ENCODE data around the gene PDCD4.

The PDCD4 gene

DNA sequence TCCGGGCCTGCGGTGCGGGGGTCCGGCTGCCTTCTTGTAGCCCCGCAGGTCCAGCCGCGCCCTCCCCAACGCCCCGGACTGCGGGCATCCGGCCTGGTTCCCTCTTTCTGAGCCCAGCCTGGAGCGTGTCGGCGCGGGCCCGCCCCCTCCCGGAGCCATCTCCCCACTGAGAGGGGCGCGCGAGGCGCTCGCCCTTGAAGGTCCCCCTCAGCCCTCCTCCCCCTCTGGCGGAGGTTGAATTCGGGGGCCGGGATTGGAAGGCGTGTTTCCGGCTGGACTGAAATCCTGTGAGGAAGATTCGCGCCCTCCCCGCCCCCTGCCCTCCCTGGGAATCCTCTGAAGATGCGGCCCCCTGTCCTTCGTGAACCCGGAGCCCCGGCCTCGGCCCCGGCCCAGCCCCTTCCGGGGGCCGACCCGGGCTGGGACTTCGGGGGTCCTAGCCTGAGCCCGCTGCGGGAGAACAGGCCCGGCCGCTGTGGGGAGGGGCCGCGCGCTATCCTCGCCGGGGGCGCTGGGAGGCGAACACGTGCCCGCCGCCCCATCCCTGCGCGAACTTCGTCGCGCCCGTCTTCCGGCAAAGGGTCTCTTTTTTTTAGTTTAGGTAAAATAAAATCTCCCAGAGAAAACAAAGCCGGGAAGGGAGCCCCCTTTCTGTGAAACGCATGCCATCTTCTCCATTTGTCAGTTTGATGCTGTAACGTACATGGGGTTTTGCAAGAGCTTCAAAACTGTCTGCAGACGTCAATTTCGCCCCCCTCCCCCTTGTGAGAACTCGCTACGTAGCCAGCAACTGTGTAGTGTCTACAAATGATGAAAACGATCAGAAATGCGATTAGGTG is 636 bp downstream of the PDCD4 start:
- H3K27ac ChIP-seq (ENCODE audit: low read depth, low read length): peak overlapping the region; percentile 66; the same call in 1 of the 2 replicates
- peak overlapping the region; percentile 66 for H3K9ac ChIP-seq (ENCODE audit: low read length)
- H3K4me1 ChIP-seq (ENCODE audit: control insufficient read depth, insufficient read depth, low read length): peaks cover 25% of the 10 kb centered on the region
- H3K27me3 ChIP-seq (ENCODE audit: control insufficient read depth, insufficient read depth, low read length): no peaks in the 10 kb centered on the region
- no peaks in the 10 kb centered on the region for H3K9me3 ChIP-seq (ENCODE audit: control insufficient read depth, insufficient read depth, low read depth, low read length)
- peak overlapping the region; percentile 66 for H3K4me3 ChIP-seq (ENCODE audit: low read depth, low read length)
- H3K36me3 ChIP-seq (ENCODE audit: control insufficient read depth, insufficient read depth, low read length): peaks cover 2% of the 10 kb centered on the region; the same call in 1 of the 2 replicates

DNA sequence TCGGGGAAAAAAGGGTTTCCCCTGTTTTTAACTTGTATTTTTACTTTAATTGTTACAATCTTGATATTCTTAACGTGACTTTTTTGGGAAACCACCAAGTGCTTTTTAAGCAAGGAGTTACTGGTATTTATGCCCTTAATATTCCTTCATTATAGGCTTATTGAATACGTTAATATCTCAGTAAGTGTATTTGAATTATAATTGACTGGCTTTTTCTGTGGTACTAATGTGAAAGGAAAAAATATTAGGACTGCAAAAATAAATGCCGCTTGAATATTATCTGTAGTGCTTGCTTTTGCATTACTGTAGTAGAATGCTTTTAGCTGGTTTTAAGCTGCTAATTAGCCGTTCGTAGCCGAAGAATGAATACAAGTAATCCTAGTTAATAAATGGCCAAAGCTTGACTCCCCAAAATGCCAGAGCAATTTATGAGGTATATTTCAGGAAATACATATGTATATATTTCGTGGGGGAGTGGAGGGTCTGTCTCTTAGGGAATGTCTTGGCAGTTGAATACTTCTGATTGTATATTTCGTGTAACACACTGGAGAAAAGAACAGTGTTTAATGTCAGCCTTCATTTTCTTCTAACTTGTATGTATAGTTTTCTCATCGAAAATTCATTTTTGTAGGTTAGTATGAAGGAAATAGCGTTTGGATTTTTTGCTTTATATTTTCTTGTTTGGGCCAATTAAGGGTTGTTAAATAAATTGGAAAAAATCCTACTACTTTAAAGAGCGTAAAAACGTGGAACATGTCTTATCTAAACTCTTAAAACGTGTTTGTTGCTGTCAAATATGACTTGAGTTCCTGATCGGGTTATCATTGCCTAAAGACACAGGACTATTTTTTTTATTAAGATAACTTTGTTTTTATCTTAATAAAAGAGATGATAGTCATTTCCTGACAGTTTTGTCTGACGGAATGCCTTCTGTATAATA is 1.5 kb downstream of the PDCD4 start:
- Histone ChIP-seq H3K9me3 (ENCODE audit: control insufficient read depth, insufficient read depth, low read depth, low read length) (no peaks in the 10 kb centered on the region), H3K27ac (ENCODE audit: low read depth, low read length) (peak overlapping the region; percentile 66; the same call in 1 of the 2 replicates), H3K9ac (ENCODE audit: low read length) (peak overlapping the region; percentile 64), H3K27me3 (ENCODE audit: control insufficient read depth, insufficient read depth, low read length) (no peaks in the 10 kb centered on the region), H3K36me3 (ENCODE audit: control insufficient read depth, insufficient read depth, low read length) (peaks cover 2% of the 10 kb centered on the region; the same call in 1 of the 2 replicates), H3K4me3 (ENCODE audit: low read depth, low read length) (peak overlapping the region; percentile 66), H3K4me1 (ENCODE audit: control insufficient read depth, insufficient read depth, low read length) (peaks cover 20% of the 10 kb centered on the region)

DNA sequence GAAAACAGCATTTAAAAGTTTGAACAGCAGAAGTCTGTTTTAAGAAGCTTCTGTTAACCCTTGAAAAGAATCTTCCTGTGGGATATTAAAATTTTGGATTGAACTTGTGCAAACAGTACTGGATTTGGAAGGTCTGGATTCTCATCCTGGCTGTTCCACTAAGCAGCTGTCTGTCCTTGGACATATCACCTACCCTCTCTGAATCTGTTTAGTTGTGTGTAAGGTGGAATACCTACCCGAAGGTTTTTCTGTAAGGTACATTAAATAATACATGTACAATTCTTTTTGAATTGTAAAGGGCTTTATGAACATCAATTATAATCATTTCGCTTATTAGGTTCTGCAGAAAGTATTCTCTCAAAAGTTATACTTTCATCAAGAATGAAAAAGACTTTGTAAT is 2.2 kb downstream of the PDCD4 start:
- Histone ChIP-seq H3K27ac (ENCODE audit: low read depth, low read length) (no peak overlapping the region), H3K4me1 (ENCODE audit: control insufficient read depth, insufficient read depth, low read length) (peaks cover 19% of the 10 kb centered on the region), H3K4me3 (ENCODE audit: low read depth, low read length) (no peak overlapping the region), H3K9ac (ENCODE audit: low read length) (no peak overlapping the region), H3K9me3 (ENCODE audit: control insufficient read depth, insufficient read depth, low read depth, low read length) (no peaks in the 10 kb centered on the region), H3K36me3 (ENCODE audit: control insufficient read depth, insufficient read depth, low read length) (peaks cover 2% of the 10 kb centered on the region; the same call in 1 of the 2 replicates), H3K27me3 (ENCODE audit: control insufficient read depth, insufficient read depth, low read length) (no peaks in the 10 kb centered on the region)

DNA sequence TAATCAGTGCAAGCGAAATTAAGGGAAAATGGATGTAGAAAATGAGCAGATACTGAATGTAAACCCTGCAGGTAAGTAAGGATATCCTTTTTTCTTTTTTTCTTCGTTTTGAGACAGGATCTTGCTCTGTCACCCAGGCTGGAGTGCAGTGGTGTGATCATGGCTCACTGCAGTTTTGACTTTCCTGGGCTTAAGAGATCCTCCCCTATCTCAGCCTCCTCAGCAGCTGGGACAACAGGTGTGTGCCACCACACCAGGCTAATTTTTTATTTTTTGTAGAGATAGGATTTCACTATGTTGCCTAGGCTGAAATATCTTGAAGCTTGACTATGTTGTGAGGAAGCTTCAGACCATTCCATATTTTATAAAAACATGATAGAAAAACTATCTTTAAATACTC is 4.3 kb downstream of the PDCD4 start:
- H3K27ac ChIP-seq (ENCODE audit: low read depth, low read length): no peak overlapping the region
- H3K36me3 ChIP-seq (ENCODE audit: control insufficient read depth, insufficient read depth, low read length): peaks cover 2% of the 10 kb centered on the region; the same call in 1 of the 2 replicates
- H3K4me3 ChIP-seq (ENCODE audit: low read depth, low read length): no peak overlapping the region
- H3K4me1 ChIP-seq (ENCODE audit: control insufficient read depth, insufficient read depth, low read length): peaks cover 10% of the 10 kb centered on the region
- H3K9me3 ChIP-seq (ENCODE audit: control insufficient read depth, insufficient read depth, low read depth, low read length): no peaks in the 10 kb centered on the region
- H3K27me3 ChIP-seq (ENCODE audit: control insufficient read depth, insufficient read depth, low read length): no peaks in the 10 kb centered on the region
- H3K9ac ChIP-seq (ENCODE audit: low read length): no peak overlapping the region

DNA sequence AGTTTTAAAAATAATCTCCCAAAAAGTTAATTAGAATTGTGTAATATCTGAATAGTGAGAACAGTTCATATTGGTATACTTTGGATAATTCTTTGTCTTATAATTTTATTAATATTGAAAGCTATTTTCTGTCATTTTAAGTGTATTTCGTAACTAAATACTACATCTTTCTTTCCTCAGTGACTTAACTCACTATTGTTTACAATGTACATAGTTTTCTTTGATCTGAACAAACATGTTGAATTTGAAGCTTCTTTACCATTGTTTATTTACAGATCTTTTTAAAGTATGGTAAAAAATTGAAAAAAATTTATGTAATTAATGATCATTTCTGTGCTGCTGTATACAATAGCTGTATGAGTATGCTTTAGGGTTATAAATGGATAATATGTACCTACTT is 5.1 kb downstream of the PDCD4 start:
- Histone ChIP-seq H3K27me3 (ENCODE audit: control insufficient read depth, insufficient read depth, low read length) (no peaks in the 10 kb centered on the region), H3K36me3 (ENCODE audit: control insufficient read depth, insufficient read depth, low read length) (peaks cover 9% of the 10 kb centered on the region), H3K4me3 (ENCODE audit: low read depth, low read length) (no peak overlapping the region), H3K27ac (ENCODE audit: low read depth, low read length) (no peak overlapping the region), H3K4me1 (ENCODE audit: control insufficient read depth, insufficient read depth, low read length) (peaks cover 5% of the 10 kb centered on the region; the same call in 1 of the 2 replicates), H3K9me3 (ENCODE audit: control insufficient read depth, insufficient read depth, low read depth, low read length) (no peaks in the 10 kb centered on the region), H3K9ac (ENCODE audit: low read length) (no peak overlapping the region)

DNA sequence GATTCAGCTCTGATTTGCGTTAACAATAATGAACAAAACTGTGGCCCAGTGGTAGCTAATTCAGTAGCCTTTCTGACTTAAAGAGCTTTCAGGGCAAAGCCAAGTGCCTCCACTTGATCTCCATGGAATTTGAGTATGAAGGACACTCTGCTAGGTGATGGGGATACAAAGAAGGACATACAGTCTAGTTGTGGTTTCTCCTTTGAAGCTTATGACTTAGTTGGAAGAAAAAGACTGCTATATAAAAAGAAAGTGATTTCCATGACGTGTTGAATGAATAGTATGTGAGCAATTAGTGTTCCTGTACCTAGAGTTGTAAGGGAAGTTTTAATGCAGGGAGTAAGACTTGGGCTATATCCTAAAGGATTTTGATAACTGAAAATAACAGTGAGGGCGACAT is 8.3 kb downstream of the PDCD4 start:
- H3K4me1 ChIP-seq (ENCODE audit: control insufficient read depth, insufficient read depth, low read length): no peaks in the 10 kb centered on the region

DNA sequence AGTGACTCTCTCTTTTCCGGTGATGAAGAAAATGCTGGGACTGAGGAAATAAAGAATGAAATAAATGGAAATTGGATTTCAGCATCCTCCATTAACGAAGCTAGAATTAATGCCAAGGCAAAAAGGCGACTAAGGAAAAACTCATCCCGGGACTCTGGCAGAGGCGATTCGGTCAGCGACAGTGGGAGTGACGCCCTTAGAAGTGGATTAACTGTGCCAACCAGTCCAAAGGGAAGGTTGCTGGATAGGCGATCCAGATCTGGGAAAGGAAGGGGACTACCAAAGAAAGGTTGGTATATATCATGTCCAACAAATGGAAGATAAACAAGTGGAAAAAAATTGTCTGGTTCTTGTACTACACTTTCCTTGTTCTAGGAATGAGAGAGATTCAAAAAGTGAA is 9.5 kb downstream of the PDCD4 start:
- H3K4me1 ChIP-seq (ENCODE audit: control insufficient read depth, insufficient read depth, low read length): no peaks in the 10 kb centered on the region
- H3K27me3 ChIP-seq (ENCODE audit: control insufficient read depth, insufficient read depth, low read length): no peaks in the 10 kb centered on the region
- peaks cover 26% of the 10 kb centered on the region for H3K36me3 ChIP-seq (ENCODE audit: control insufficient read depth, insufficient read depth, low read length)
- no peak overlapping the region for H3K9ac ChIP-seq (ENCODE audit: low read length)
- no peak overlapping the region for H3K27ac ChIP-seq (ENCODE audit: low read depth, low read length)
- no peak overlapping the region for H3K4me3 ChIP-seq (ENCODE audit: low read depth, low read length)
- no peaks in the 10 kb centered on the region for H3K9me3 ChIP-seq (ENCODE audit: control insufficient read depth, insufficient read depth, low read depth, low read length)

More for the DNA sequence above, 8.3 kb downstream of the PDCD4 start:
- H3K9ac ChIP-seq (ENCODE audit: low read length): no peak overlapping the region
- no peak overlapping the region for H3K4me3 ChIP-seq (ENCODE audit: low read depth, low read length)
- H3K27me3 ChIP-seq (ENCODE audit: control insufficient read depth, insufficient read depth, low read length): no peaks in the 10 kb centered on the region
- H3K36me3 ChIP-seq (ENCODE audit: control insufficient read depth, insufficient read depth, low read length): peaks cover 25% of the 10 kb centered on the region
- no peaks in the 10 kb centered on the region for H3K9me3 ChIP-seq (ENCODE audit: control insufficient read depth, insufficient read depth, low read depth, low read length)
- no peak overlapping the region for H3K27ac ChIP-seq (ENCODE audit: low read depth, low read length)

DNA sequence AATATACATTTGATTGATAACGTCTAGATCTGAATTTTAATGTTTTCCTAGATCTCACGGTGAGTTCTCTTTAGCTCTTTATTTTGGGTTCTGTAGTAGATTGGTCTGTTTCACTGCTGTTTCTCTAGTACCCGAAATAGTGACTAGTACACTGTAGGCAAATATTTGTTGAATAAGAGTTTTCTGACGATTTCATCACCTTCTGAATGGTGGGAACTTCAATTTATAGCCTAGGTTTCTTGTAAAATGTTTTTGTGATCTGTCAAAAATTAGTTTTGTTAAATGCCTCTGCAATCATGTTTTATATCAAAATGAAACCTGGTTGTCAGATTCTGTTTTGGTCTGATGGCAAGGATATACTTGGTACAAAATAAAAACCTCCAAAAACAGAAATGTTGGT is 10.2 kb downstream of the PDCD4 start:
- Histone ChIP-seq H3K27ac (ENCODE audit: low read depth, low read length) (no peak overlapping the region), H3K9me3 (ENCODE audit: control insufficient read depth, insufficient read depth, low read depth, low read length) (no peaks in the 10 kb centered on the region), H3K36me3 (ENCODE audit: control insufficient read depth, insufficient read depth, low read length) (peaks cover 26% of the 10 kb centered on the region), H3K4me3 (ENCODE audit: low read depth, low read length) (no peak overlapping the region), H3K9ac (ENCODE audit: low read length) (no peak overlapping the region), H3K27me3 (ENCODE audit: control insufficient read depth, insufficient read depth, low read length) (no peaks in the 10 kb centered on the region), H3K4me1 (ENCODE audit: control insufficient read depth, insufficient read depth, low read length) (no peaks in the 10 kb centered on the region)

DNA sequence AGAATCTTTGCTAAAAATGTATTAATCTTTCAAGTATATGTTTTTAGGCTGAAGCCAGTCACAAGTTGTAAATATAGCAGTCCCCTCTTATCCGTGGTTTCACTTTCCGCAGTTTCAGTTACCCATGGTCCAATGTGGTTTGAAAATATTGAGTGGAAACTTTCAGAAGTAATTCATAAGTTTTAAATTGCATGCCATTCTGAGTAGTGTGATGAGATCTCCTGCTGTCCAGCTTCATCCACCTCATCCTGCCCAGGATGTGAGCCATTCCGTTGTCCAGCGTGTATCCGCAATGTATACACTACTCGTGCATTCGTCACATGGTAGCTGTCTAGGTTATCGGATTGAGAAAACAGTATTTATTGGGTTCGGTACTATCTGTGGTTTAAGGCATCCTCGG is 12.2 kb downstream of the PDCD4 start:
- no peak overlapping the region for H3K4me3 ChIP-seq (ENCODE audit: low read depth, low read length)
- no peaks in the 10 kb centered on the region for H3K27me3 ChIP-seq (ENCODE audit: control insufficient read depth, insufficient read depth, low read length)
- peaks cover 30% of the 10 kb centered on the region for H3K36me3 ChIP-seq (ENCODE audit: control insufficient read depth, insufficient read depth, low read length)
- H3K27ac ChIP-seq (ENCODE audit: low read depth, low read length): no peak overlapping the region
- H3K9ac ChIP-seq (ENCODE audit: low read length): no peak overlapping the region
- H3K9me3 ChIP-seq (ENCODE audit: control insufficient read depth, insufficient read depth, low read depth, low read length): no peaks in the 10 kb centered on the region
- H3K4me1 ChIP-seq (ENCODE audit: control insufficient read depth, insufficient read depth, low read length): no peaks in the 10 kb centered on the region

DNA sequence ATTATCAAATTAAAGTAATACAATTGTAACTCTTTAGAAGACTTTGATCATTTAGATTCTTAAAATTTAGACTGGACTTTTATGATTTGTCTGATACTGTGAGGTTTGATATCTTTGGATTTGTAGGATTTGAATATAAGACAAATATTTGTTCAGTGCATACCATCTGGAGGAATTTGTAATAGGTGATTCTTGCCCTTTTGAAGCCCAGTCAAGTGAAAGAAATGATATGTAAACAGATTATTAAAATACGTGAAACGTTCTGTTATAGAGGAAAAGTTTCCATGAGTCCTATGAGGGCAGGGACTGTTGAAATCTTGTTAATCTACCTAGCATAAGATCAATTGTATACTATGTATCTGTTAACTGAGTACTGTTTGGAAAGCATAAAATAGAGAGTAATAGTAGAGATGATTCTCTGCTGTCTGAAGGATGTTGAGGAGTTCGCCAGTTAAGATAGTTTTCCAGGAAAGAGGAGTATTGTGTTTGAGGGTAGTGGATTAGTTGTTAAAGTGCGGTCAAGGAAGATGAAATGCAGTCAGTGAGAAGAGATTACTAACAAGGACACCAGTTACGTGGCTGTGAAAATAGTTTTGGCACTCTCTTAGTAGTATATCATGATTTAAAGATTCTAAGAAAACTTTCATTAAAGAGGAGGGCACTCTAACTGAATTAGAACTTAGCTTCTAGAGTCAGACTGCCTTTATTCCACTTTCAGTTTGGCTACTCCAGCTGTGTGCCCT is 14.4 kb downstream of the PDCD4 start:
- Histone ChIP-seq H3K4me3 (ENCODE audit: low read depth, low read length) (no peak overlapping the region), H3K36me3 (ENCODE audit: control insufficient read depth, insufficient read depth, low read length) (peaks cover 37% of the 10 kb centered on the region), H3K27ac (ENCODE audit: low read depth, low read length) (no peak overlapping the region)

More for the DNA sequence above, 14.4 kb downstream of the PDCD4 start:
- Histone ChIP-seq H3K4me1 (ENCODE audit: control insufficient read depth, insufficient read depth, low read length) (no peaks in the 10 kb centered on the region), H3K27me3 (ENCODE audit: control insufficient read depth, insufficient read depth, low read length) (no peaks in the 10 kb centered on the region), H3K9ac (ENCODE audit: low read length) (no peak overlapping the region), H3K9me3 (ENCODE audit: control insufficient read depth, insufficient read depth, low read depth, low read length) (no peaks in the 10 kb centered on the region)
